ENCODE data around the gene DPH7. TPM values are rescaled to one million over a fixed set of nuclear protein-coding genes. Genes with fewer than 3 reads are reported as not detected.

The DPH7 gene
- total RNA-seq, 1 donor from 2014 or later: 39.5 TPM

DNA sequence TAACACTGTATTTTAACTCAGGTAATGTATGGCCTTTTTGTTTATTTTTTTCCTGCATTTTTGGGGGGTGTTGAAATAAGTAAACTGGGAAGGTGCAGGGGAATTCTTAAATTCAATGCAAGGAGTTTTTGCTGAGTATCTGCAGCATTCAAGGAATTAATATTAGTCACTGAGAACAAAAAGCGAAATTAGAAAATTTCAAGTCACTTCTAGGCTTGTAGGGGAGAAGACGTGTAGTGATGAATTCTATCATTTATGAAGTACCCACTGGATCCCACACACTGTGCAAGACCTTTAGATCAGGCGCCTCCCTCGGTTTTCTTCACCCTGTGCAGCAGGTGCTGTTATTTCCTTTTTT lies 41.3 kb upstream of the DPH7 start:
- peaks cover 2% of the 10 kb centered on the region for H3K36me3 Mint-ChIP-seq (ENCODE audit: unreplicated experiment)
- H3K9me3 Mint-ChIP-seq (ENCODE audit: unreplicated experiment): no peaks in the 10 kb centered on the region
- H3K4me3 Mint-ChIP-seq (ENCODE audit: unreplicated experiment): peak overlapping the region; percentile 86
- no peak for TF ChIP-seq CTCF (IDR thresholded peaks at IDR 0.05)
- H3K27me3 Mint-ChIP-seq (ENCODE audit: unreplicated experiment): no peaks in the 10 kb centered on the region
- no peak for DNase-seq (ENCODE audit: extremely low spot score, unreplicated experiment)
- peak overlapping the region; percentile 94 for H3K27ac Mint-ChIP-seq (ENCODE audit: unreplicated experiment)
- peaks cover 42% of the 10 kb centered on the region for H3K4me1 Mint-ChIP-seq (ENCODE audit: unreplicated experiment)

GRCh38 chr9:137619240-137620047 lies 40.7 kb upstream of the DPH7 start:
- peak overlapping the region; percentile 94 for H3K27ac Mint-ChIP-seq (ENCODE audit: unreplicated experiment)

DNA sequence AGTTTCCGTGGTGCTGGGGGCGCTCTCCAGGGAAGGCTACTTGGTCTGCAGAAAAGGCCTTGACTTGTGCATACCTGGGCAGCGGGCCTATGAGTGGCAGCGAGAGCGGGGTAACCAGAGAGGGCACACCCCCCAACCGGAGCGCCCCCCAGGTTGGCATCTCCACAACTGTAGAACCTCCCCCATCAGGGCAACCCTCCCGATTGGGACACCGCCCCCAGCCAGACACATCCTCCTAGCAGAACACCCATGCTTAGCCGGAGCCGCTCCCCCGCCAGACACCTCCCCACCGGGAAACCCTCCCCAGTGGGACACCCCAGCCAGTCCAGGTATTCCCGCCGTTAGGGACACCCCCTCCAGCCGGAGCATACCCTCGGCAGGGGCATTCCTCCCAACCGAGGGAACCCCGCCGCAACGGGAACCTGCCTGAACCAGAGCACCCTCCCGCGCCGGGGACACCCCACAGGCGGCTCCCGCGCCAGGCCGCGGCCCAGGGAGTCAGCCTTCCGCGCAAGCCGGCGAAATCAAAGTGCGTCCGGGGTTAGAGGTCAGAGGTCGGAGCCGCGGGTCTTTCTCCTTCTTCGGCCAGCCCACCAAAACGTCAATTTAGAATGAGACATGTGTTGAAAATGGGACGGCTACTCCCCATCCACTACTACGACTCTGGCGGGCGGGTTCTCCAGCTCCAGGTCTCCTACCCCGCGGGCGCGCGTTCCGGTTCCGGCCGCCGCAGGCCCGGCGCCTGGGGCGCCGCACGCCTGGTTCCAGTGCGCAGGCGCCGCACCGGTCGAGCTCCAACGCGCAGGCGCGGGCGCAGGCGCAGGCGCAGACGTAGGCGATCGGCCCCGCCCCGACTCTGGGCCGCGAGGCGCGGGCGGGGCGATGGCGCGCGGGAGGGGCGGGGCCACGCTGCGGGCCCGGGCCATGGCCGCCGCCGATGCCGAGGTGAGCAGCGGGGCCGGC lies 39.7 kb upstream of the DPH7 start, which contains the start of gene EHMT1:
EHMT1 (plus strand) TSS at position 901 of the 963 bp plus-strand sequence; CDS start at position 925, 24 bp downstream.
- peaks cover 3% of the 10 kb centered on the region for H3K36me3 Mint-ChIP-seq (ENCODE audit: unreplicated experiment)
- H3K9me3 Mint-ChIP-seq (ENCODE audit: unreplicated experiment): no peaks in the 10 kb centered on the region
- no peaks in the 10 kb centered on the region for H3K27me3 Mint-ChIP-seq (ENCODE audit: unreplicated experiment)
- H3K4me1 Mint-ChIP-seq (ENCODE audit: unreplicated experiment): peaks cover 41% of the 10 kb centered on the region
- peak within 1 kb of the TSS; percentile 94 for H3K27ac Mint-ChIP-seq (ENCODE audit: unreplicated experiment)
- DNase-seq (ENCODE audit: extremely low spot score, unreplicated experiment): peak; percentile 98
- no peak for TF ChIP-seq CTCF (IDR thresholded peaks at IDR 0.05)
- H3K4me3 Mint-ChIP-seq (ENCODE audit: unreplicated experiment): peak within 1 kb of the TSS; percentile 86

More at GRCh38 chr9:137619240-137620047, 40.7 kb upstream of the DPH7 start:
- Mint-ChIP-seq H3K36me3 (ENCODE audit: unreplicated experiment) (peaks cover 5% of the 10 kb centered on the region), H3K4me3 (ENCODE audit: unreplicated experiment) (peak overlapping the region; percentile 86), H3K27me3 (ENCODE audit: unreplicated experiment) (no peaks in the 10 kb centered on the region), H3K9me3 (ENCODE audit: unreplicated experiment) (no peaks in the 10 kb centered on the region), H3K4me1 (ENCODE audit: unreplicated experiment) (peaks cover 42% of the 10 kb centered on the region)
- DNase-seq (ENCODE audit: extremely low spot score, unreplicated experiment): no peak
- no peak for TF ChIP-seq CTCF (IDR thresholded peaks at IDR 0.05)

DNA sequence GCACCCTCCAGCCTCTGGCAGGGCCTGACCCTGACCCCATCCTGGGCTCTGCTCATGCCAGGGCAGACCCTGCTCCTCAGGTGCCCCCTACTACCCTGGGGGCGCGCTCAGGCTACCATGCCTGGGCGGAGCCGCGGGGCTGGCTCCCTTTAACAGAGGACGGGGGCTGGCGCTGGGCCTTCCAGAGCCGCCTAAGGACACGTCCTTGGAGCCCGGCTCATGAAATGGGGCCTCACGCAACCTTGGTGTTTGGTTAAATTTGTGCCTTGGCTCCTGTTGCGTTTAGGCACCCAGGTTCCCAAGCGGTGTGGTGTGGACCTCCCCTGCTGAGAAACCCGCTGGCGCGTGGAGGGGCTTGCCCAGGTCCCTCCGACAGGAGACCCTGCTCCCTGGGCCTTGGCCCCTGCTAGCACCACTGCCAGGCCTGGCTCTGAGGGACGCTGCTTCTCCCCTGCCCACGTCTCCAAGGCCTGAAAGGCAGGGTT lies 36.7 kb upstream of the DPH7 start:
- no peak overlapping the region for H3K4me3 Mint-ChIP-seq (ENCODE audit: unreplicated experiment)
- no peak overlapping the region for H3K27ac Mint-ChIP-seq (ENCODE audit: unreplicated experiment)
- no peak for TF ChIP-seq CTCF (IDR thresholded peaks at IDR 0.05)
- no peak for DNase-seq (ENCODE audit: extremely low spot score, unreplicated experiment)
- H3K9me3 Mint-ChIP-seq (ENCODE audit: unreplicated experiment): no peaks in the 10 kb centered on the region
- no peaks in the 10 kb centered on the region for H3K27me3 Mint-ChIP-seq (ENCODE audit: unreplicated experiment)
- H3K4me1 Mint-ChIP-seq (ENCODE audit: unreplicated experiment): peaks cover 47% of the 10 kb centered on the region
- peaks cover 3% of the 10 kb centered on the region for H3K36me3 Mint-ChIP-seq (ENCODE audit: unreplicated experiment)

Data from osteocyte (in vitro differentiated cells).